ENCODE data around the gene FALEC. TPM values are rescaled to one million over a fixed set of nuclear protein-coding genes. Genes with fewer than 3 reads are reported as not detected.

The FALEC gene
- total RNA-seq, 1 experiment from 2014 or later, result 0.59 TPM

- DNase-seq, result no peak
- Histone ChIP-seq H3K4me1 (peaks cover 3% of the 10 kb centered on the region), H3K9me3 (no peaks in the 10 kb centered on the region), H3K27me3 (replicated peaks; ENCODE audit: control insufficient read depth, insufficient read depth, low read length) (no peaks in the 10 kb centered on the region), H3K4me3 (ENCODE audit: low read depth, low read length) (no peak overlapping the region), H3K36me3 (ENCODE audit: control insufficient read depth, insufficient read depth, low read length) (no peaks in the 10 kb centered on the region)
- no peak for TF ChIP-seq CTCF (IDR thresholded peaks at IDR 0.05; ENCODE audit: insufficient read depth in 1 of 2, low read depth in 1 of 2, low read length in 1 of 2, severe bottlenecking in 1 of 2, unreplicated experiment in 1 of 2)
- intact Hi-C loops (cut with micrococcal nuclease; ENCODE audit: unreplicated experiment), result no loop called here
- H3K36me3 Mint-ChIP-seq (ENCODE audit: insufficient read depth, unreplicated experiment), result peaks cover 13% of the 10 kb centered on the region
- no peak overlapping the region for H3K4me3 Mint-ChIP-seq (ENCODE audit: unreplicated experiment)
- peak overlapping the region; percentile 74 for H3K27ac Mint-ChIP-seq (ENCODE audit: unreplicated experiment)
- no peaks in the 10 kb centered on the region for H3K27me3 Mint-ChIP-seq (ENCODE audit: insufficient read depth, unreplicated experiment)
- H3K4me1 Mint-ChIP-seq (ENCODE audit: low read depth, unreplicated experiment), result peaks cover 24% of the 10 kb centered on the region
- BruUV-seq (replicated peaks), result no TSS peak
- ChIA-PET CTCF (interaction anchor here (2.0 kb wide), 1 partner anchor 11 kb away, joined by 8 read pairs; no protein-coding TSS in a partner anchor), POLR2A (no interaction called here)
- H3K9me3 Mint-ChIP-seq (ENCODE audit: unreplicated experiment), result no peaks in the 10 kb centered on the region
Measured at GRCh38 chr1:150543500-150544143, 28.1 kb downstream of the FALEC start.

- ChIA-PET CTCF (interaction anchor here (2.0 kb wide), 1 partner anchor 12 kb away, joined by 8 read pairs; no protein-coding TSS in a partner anchor), POLR2A (no interaction called here)
- DNase-seq, result no peak
- Histone ChIP-seq H3K4me1 (no peaks in the 10 kb centered on the region; the same call in 1 of the 2 replicates), H3K4me3 (ENCODE audit: low read depth, low read length) (no peak overlapping the region), H3K27me3 (replicated peaks; ENCODE audit: control insufficient read depth, insufficient read depth, low read length) (no peaks in the 10 kb centered on the region), H3K9me3 (no peaks in the 10 kb centered on the region), H3K36me3 (ENCODE audit: control insufficient read depth, insufficient read depth, low read length) (no peaks in the 10 kb centered on the region)
- Mint-ChIP-seq H3K27me3 (ENCODE audit: insufficient read depth, unreplicated experiment) (no peaks in the 10 kb centered on the region), H3K27ac (ENCODE audit: unreplicated experiment) (no peak overlapping the region), H3K9me3 (ENCODE audit: unreplicated experiment) (no peaks in the 10 kb centered on the region), H3K4me1 (ENCODE audit: low read depth, unreplicated experiment) (peaks cover 18% of the 10 kb centered on the region), H3K36me3 (ENCODE audit: insufficient read depth, unreplicated experiment) (peaks cover 13% of the 10 kb centered on the region), H3K4me3 (ENCODE audit: unreplicated experiment) (no peak overlapping the region)
- intact Hi-C loops (cut with micrococcal nuclease; ENCODE audit: unreplicated experiment), result no loop called here
- BruUV-seq (replicated peaks), result no TSS peak
- TF ChIP-seq CTCF (IDR thresholded peaks at IDR 0.05; ENCODE audit: insufficient read depth in 1 of 2, low read depth in 1 of 2, low read length in 1 of 2, severe bottlenecking in 1 of 2, unreplicated experiment in 1 of 2), result no peak
Measured at GRCh38 chr1:150544204-150544603, 28.7 kb downstream of the FALEC start.

DNA sequence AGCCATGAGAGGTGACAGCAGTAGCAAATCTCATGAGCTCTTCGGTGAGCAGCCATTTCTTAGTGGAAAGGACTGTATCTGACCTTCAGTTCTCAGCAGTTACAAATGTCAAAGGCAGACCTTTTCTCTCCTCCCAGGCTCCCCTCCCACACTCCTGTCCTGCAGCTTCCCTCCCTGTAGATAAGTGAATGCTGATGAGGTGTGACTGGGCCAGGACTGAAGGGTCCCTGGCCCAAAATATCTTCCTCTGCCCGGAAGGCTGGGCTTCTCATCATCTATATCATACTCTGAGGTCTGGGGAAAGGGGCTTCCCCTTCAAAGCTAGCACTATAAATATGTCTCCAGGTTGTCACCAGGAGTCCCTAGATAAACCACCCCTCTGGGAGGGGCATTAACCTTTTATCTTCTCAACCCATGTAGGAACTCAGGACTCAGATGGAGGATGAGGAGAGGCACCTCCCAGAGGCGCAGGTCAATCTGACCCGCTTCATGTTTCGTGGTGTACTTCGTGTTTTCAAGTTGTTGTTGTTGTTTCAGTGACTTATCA is 30.0 kb downstream of the FALEC start:
- H3K36me3 Mint-ChIP-seq (ENCODE audit: insufficient read depth, unreplicated experiment), result peaks cover 19% of the 10 kb centered on the region
- H3K27me3 Mint-ChIP-seq (ENCODE audit: insufficient read depth, unreplicated experiment), result no peaks in the 10 kb centered on the region
- no peak for TF ChIP-seq CTCF (IDR thresholded peaks at IDR 0.05; ENCODE audit: insufficient read depth in 1 of 2, low read depth in 1 of 2, low read length in 1 of 2, severe bottlenecking in 1 of 2, unreplicated experiment in 1 of 2)
- H3K4me1 ChIP-seq, result peaks cover 12% of the 10 kb centered on the region
- CTCF ChIA-PET, result interaction anchor here (0.6 to 0.8 kb wide), 2 partner anchors 15 to 29 kb away, joined by 3 read pairs; no protein-coding TSS in a partner anchor
- H3K4me3 Mint-ChIP-seq (ENCODE audit: unreplicated experiment), result no peak overlapping the region
- DNase-seq, result no peak
- H3K36me3 ChIP-seq (ENCODE audit: control insufficient read depth, insufficient read depth, low read length), result no peaks in the 10 kb centered on the region
- POLR2A ChIA-PET, result no interaction called here
- intact Hi-C loops (cut with micrococcal nuclease; ENCODE audit: unreplicated experiment), result loop anchor here (5.0 kb wide), 1 partner anchor 58 kb away; the partner anchor contains the start of gene TARS2
- no peak overlapping the region for H3K4me3 ChIP-seq (ENCODE audit: low read depth, low read length)
- H3K9me3 ChIP-seq, result no peaks in the 10 kb centered on the region
- peaks cover 12% of the 10 kb centered on the region for H3K4me1 Mint-ChIP-seq (ENCODE audit: low read depth, unreplicated experiment)
- H3K27ac Mint-ChIP-seq (ENCODE audit: unreplicated experiment), result no peak overlapping the region
- H3K9me3 Mint-ChIP-seq (ENCODE audit: unreplicated experiment), result no peaks in the 10 kb centered on the region
- H3K27me3 ChIP-seq (replicated peaks; ENCODE audit: control insufficient read depth, insufficient read depth, low read length), result no peaks in the 10 kb centered on the region
- no TSS peak for BruUV-seq (replicated peaks)

Measured in Caco-2 (cell line).